BLaER1 treated with 17β-estradiol and CSF1 and Interleukin-3, amounts not matched to agents 10 nM and 100 nM (cell line): ENCODE measurements around the gene CHCHD10.
A peak's percentile ranks its signal among the peaks of the same experiment; 100 is the strongest.

Experiments
- H3K27ac ChIP-seq, 11 experiments: shearing (Covaris generic); formaldehyde crosslinking; 2 replicates each; pipeline ENCODE4 v1.8.1; 2022
- H3K27me3 ChIP-seq, 11 experiments: shearing (Covaris generic); formaldehyde crosslinking; 2 replicates each; pipeline ENCODE4 v1.8.1; 2022
- H3K36me3 ChIP-seq, 11 experiments: shearing (Covaris generic); formaldehyde crosslinking; 2 replicates each; pipeline ENCODE4 v1.8.1; 2022
- H3K4me1 ChIP-seq, 10 experiments: shearing (Covaris generic); formaldehyde crosslinking; 2 replicates each; pipeline ENCODE4 v1.8.1; 2022
- H3K4me2 ChIP-seq, 11 experiments: shearing (Covaris generic); formaldehyde crosslinking; 2 replicates each; pipeline ENCODE4 v1.8.1; 2022
- H3K4me3 ChIP-seq, 10 experiments: shearing (Covaris generic); formaldehyde crosslinking; 2 replicates each; pipeline ENCODE4 v1.8.1; 2022
- H3K9ac ChIP-seq, 11 experiments: shearing (Covaris generic); formaldehyde crosslinking; 2 replicates each; pipeline ENCODE4 v1.8.1; 2022
- H3K9me3 ChIP-seq, 11 experiments: shearing (Covaris generic); formaldehyde crosslinking; replicated peaks in 1 of 11; 2 replicates each; pipeline ENCODE4 v1.8.1; 2022
- H4K20me1 ChIP-seq, 11 experiments: shearing (Covaris generic); formaldehyde crosslinking; 2 replicates each; pipeline ENCODE4 v1.8.1; 2022
- Cebpa-rat ChIP-seq, 11 experiments: shearing (Covaris generic); IDR thresholded peaks; 2 replicates each; pipeline ENCODE4 v1.8.1; 2022

Gene CHCHD10

GRCh38 chr22:23767673-23768548, at the start of gene CHCHD10:
CHCHD10 (minus strand) TSS chr22:23767972; CDS start chr22:23767874, 98 bp downstream.
- peak within 1 kb of the TSS; percentile 81 to 99 (median 97) for H3K4me2 ChIP-seq
- peak within 1 kb of the TSS; percentile 89 to 97 (median 93) for H3K9ac ChIP-seq
- TF ChIP-seq Cebpa-rat (IDR thresholded peaks at IDR 0.05): no peak
- H3K9me3 ChIP-seq: no peaks in the 10 kb centered on the region
- peak within 1 kb of the TSS; percentile 69 to 90 (median 82) for H3K4me3 ChIP-seq
- H3K4me1 ChIP-seq: peaks cover 57 to 89% (median 86%) of the 10 kb centered on the region in 10 experiments
- H3K36me3 ChIP-seq: peaks cover 7 to 21% (median 17%) of the 10 kb centered on the region in 11 experiments; a peak in 17 of 22 replicates
- no peaks in the 10 kb centered on the region for H3K27me3 ChIP-seq
- H3K27ac ChIP-seq: peak within 1 kb of the TSS; percentile 81 to 98 (median 92)
- peaks cover 21 to 43% (median 30%) of the 10 kb centered on the region in 11 experiments for H4K20me1 ChIP-seq

GRCh38 chr22:23817146-23817545, 49.4 kb upstream of the CHCHD10 start:
- no peak overlapping the region for H3K9ac ChIP-seq

GRCh38 chr22:23816156-23816976, 48.6 kb upstream of the CHCHD10 start:
- H3K27me3 ChIP-seq: no peaks in the 10 kb centered on the region
- peaks cover 74 to 100% (median 98%) of the 10 kb centered on the region in 11 experiments for H3K36me3 ChIP-seq
- H3K27ac ChIP-seq: peak overlapping the region in 7 of 11 experiments; percentile 20 to 89 (median 27); a peak in 7 of 22 replicates
- TF ChIP-seq Cebpa-rat (IDR thresholded peaks at IDR 0.05): no peak
- peaks cover 0 to 19% (median 0%) of the 10 kb centered on the region in 11 experiments; a peak in 2 of 22 replicates for H4K20me1 ChIP-seq
- H3K9me3 ChIP-seq: no peaks in the 10 kb centered on the region
- H3K4me3 ChIP-seq: no peak overlapping the region
- H3K4me1 ChIP-seq: peaks cover 49 to 72% (median 66%) of the 10 kb centered on the region in 10 experiments
- peak overlapping the region in 8 of 11 experiments; percentile 47 to 78 (median 71); a peak in 12 of 22 replicates for H3K4me2 ChIP-seq
- H3K9ac ChIP-seq: peak overlapping the region in 2 of 11 experiments; percentile 13 to 29; a peak in 2 of 22 replicates

More at GRCh38 chr22:23817146-23817545, 49.4 kb upstream of the CHCHD10 start:
- peaks cover 77 to 100% (median 98%) of the 10 kb centered on the region in 11 experiments for H3K36me3 ChIP-seq
- peak overlapping the region in 6 of 11 experiments; percentile 52 to 89 (median 70); a peak in 8 of 22 replicates for H3K27ac ChIP-seq
- TF ChIP-seq Cebpa-rat (IDR thresholded peaks at IDR 0.05): no peak
- no peaks in the 10 kb centered on the region for H3K27me3 ChIP-seq
- H3K9me3 ChIP-seq: no peaks in the 10 kb centered on the region
- H3K4me1 ChIP-seq: peaks cover 53 to 80% (median 72%) of the 10 kb centered on the region in 10 experiments
- no peak overlapping the region for H3K4me3 ChIP-seq
- peaks cover 0 to 19% (median 0%) of the 10 kb centered on the region in 11 experiments; a peak in 3 of 22 replicates for H4K20me1 ChIP-seq
- peak overlapping the region in 9 of 11 experiments; percentile 52 to 78 (median 72); a peak in 15 of 22 replicates for H3K4me2 ChIP-seq

GRCh38 chr22:23815541-23816155, 47.9 kb upstream of the CHCHD10 start:
- Histone ChIP-seq H3K27ac (peak overlapping the region in 5 of 11 experiments; percentile 21 to 73 (median 23); a peak in 7 of 22 replicates), H3K9ac (peak overlapping the region in 2 of 11 experiments; percentile 13 to 29; a peak in 3 of 22 replicates), H4K20me1 (peaks cover 0 to 19% (median 0%) of the 10 kb centered on the region in 11 experiments; a peak in 2 of 22 replicates), H3K9me3 (no peaks in the 10 kb centered on the region), H3K27me3 (no peaks in the 10 kb centered on the region), H3K4me1 (peaks cover 42 to 65% (median 59%) of the 10 kb centered on the region in 10 experiments), H3K4me2 (peak overlapping the region in 6 of 11 experiments; percentile 22 to 77 (median 68); a peak in 11 of 22 replicates), H3K36me3 (peaks cover 73 to 100% (median 98%) of the 10 kb centered on the region in 11 experiments), H3K4me3 (no peak overlapping the region)
- no peak for TF ChIP-seq Cebpa-rat (IDR thresholded peaks at IDR 0.05)

- H4K20me1 ChIP-seq: peaks cover 0 to 19% (median 0%) of the 10 kb centered on the region in 11 experiments; a peak in 2 of 22 replicates
- no peak overlapping the region for H3K9ac ChIP-seq
- TF ChIP-seq Cebpa-rat (IDR thresholded peaks at IDR 0.05): peak in 4 of 11 experiments; percentile 18 to 79 (median 36); a peak in 5 of 22 replicates
- no peak overlapping the region for H3K4me3 ChIP-seq
- H3K4me2 ChIP-seq: no peak overlapping the region
- peaks cover 9 to 32% (median 27%) of the 10 kb centered on the region in 10 experiments; a peak in 19 of 20 replicates for H3K4me1 ChIP-seq
- no peaks in the 10 kb centered on the region for H3K27me3 ChIP-seq
- H3K9me3 ChIP-seq: no peaks in the 10 kb centered on the region
- no peak overlapping the region for H3K27ac ChIP-seq
- H3K36me3 ChIP-seq: peaks cover 71 to 100% (median 92%) of the 10 kb centered on the region in 11 experiments
These were observed 44.6 kb upstream of the CHCHD10 start for GRCh38 chr22:23812378-23812777.

GRCh38 chr22:23806837-23807236, 39.1 kb upstream of the CHCHD10 start:
- Histone ChIP-seq H3K4me2 (no peak overlapping the region), H3K9ac (no peak overlapping the region), H3K36me3 (peaks cover 87 to 100% (median 99%) of the 10 kb centered on the region in 11 experiments), H3K4me3 (no peak overlapping the region), H3K4me1 (peaks cover 4 to 11% (median 9%) of the 10 kb centered on the region in 10 experiments), H3K9me3 (no peaks in the 10 kb centered on the region), H4K20me1 (peaks cover 0 to 15% (median 0%) of the 10 kb centered on the region in 11 experiments; a peak in 7 of 22 replicates), H3K27me3 (no peaks in the 10 kb centered on the region), H3K27ac (no peak overlapping the region)
- no peak for TF ChIP-seq Cebpa-rat (IDR thresholded peaks at IDR 0.05)

GRCh38 chr22:23804781-23805291, 37.1 kb upstream of the CHCHD10 start:
- TF ChIP-seq Cebpa-rat (IDR thresholded peaks at IDR 0.05): no peak
- no peak overlapping the region for H3K4me2 ChIP-seq
- H3K9me3 ChIP-seq: no peaks in the 10 kb centered on the region
- H3K27me3 ChIP-seq: no peaks in the 10 kb centered on the region
- peaks cover 24 to 31% (median 29%) of the 10 kb centered on the region in 10 experiments for H3K4me1 ChIP-seq
- H3K4me3 ChIP-seq: no peak overlapping the region
- peaks cover 0 to 29% (median 8%) of the 10 kb centered on the region in 11 experiments; a peak in 10 of 22 replicates for H4K20me1 ChIP-seq
- H3K9ac ChIP-seq: no peak overlapping the region; a peak in 1 of 22 replicates
- peaks cover 83 to 100% (median 97%) of the 10 kb centered on the region in 11 experiments for H3K36me3 ChIP-seq
- H3K27ac ChIP-seq: peak overlapping the region in 3 of 11 experiments; percentile 4 to 23 (median 16); a peak in 3 of 22 replicates
